Measurements from ENCODE around the gene ABCA13.

DNA sequence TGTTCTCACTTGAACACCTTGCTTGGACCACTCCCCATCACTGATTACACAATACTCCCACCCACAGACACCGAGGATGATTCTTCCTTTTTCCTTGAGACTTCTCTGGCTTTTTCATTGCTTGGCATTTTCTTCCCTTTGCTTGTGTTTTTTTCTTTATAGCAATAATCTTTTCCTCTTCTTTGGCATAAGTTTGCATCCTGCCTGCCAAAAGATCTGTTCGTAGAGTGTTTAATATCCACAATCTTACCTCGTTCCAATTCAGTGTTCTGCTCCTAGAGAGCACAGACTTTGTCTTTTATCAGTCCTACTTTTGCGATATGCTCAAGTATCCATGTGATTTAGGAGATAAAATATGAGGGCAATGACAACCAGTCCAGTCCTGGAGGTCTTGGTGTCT, 449.8 kb downstream of the ABCA13 start:
- no peak for TF ChIP-seq CTCF (conservative IDR thresholded peaks at IDR 0.05)
- TF ChIP-seq ZFX (IDR thresholded peaks at IDR 0.05) = no peak
